Breast epithelium (tissue), 3 donors: ENCODE results near the gene FGF11.

Experiments used
- CTCF ChIP-seq, 3 donors: fragments of 450-650 bp; IDR thresholded peaks; one replicate each; pipeline ENCODE4 v1.5.1; 2016 to 2017; ENCODE audit warnings: antibody characterized with exemption in 3 of 3, mild to moderate bottlenecking in 3 of 3, moderate library complexity in 3 of 3
- POLR2AphosphoS5 ChIP-seq, 3 donors: sonication (generic); formaldehyde crosslinking; IDR thresholded peaks; one replicate each; pipeline ENCODE4 v1.6.1; 2017; ENCODE audit warnings: antibody characterized with exemption in 3 of 3

GRCh38 chr17:7407485-7408251 is 31.6 kb upstream of the FGF11 start, which contains the start of gene NLGN2:
- TF ChIP-seq CTCF (IDR thresholded peaks at IDR 0.05), result no peak
- TF ChIP-seq POLR2AphosphoS5 (IDR thresholded peaks at IDR 0.05), result no peak
